H1 (cell line): Measurements from ENCODE around the gene GMPR. TPM values are rescaled to one million over a fixed set of nuclear protein-coding genes. Genes with fewer than 3 reads are reported as not detected.

Experiments used
- CTCF ChIA-PET: fragments of 300-600 bp; sonication (Branson Sonifier 250); formaldehyde crosslinking; loops from one replicate; lab custom pipeline; 2021; ENCODE audit not compliant: partially characterized antibody; lab: Charles Lee
- POLR2A ChIA-PET: fragments of 300-600 bp; sonication (Branson Sonifier 250); formaldehyde crosslinking; loops from one replicate; lab custom pipeline; 2021; ENCODE audit warnings: inconsistent platforms; ENCODE audit not compliant: partially characterized antibody; lab: Charles Lee
- DNase-seq, 2 experiments: peaks; one replicate each; pipeline versions ENCODE4 v3.0.0 to v3.0.0-alpha.2; 2010 to 2022; ENCODE audit warnings: low spot score in 2 of 2, low read depth in 1 of 2, mixed read lengths in 1 of 2
- FAIRE-seq: peaks from 2 replicates; lab custom pipeline; 2011; peaks lifted over from hg19 to GRCh38; lab: Jason Lieb, UNC
- H2AFZ ChIP-seq: 2 replicates; pipeline ENCODE4 v1.8.1; 2012; ENCODE audit warnings: low read length, inconsistent platforms
- H2AK5ac ChIP-seq: 2 replicates; pipeline ENCODE4 v1.6.1; 2013; ENCODE audit warnings: low read depth, low read length
- H2BK120ac ChIP-seq: replicated peaks from 2 replicates; pipeline ENCODE3; 2013; ENCODE audit warnings: low read depth, low read length, inconsistent platforms
- H2BK12ac ChIP-seq: 2 replicates; pipeline ENCODE4 v1.6.1; 2013; ENCODE audit warnings: low read depth, low read length
- H2BK15ac ChIP-seq: 2 replicates; pipeline ENCODE4 v1.6.1; 2013; ENCODE audit warnings: low read length
- H2BK20ac ChIP-seq: 2 replicates; pipeline ENCODE4 v1.6.1; 2013; ENCODE audit warnings: low read length
- H2BK5ac ChIP-seq: 2 replicates; pipeline ENCODE4 v1.6.1; 2013; ENCODE audit warnings: low read depth, low read length
- H3K14ac ChIP-seq: 2 replicates; pipeline ENCODE4 v1.6.1; 2013; ENCODE audit warnings: inconsistent platforms; ENCODE audit not compliant: insufficient read length
- H3K18ac ChIP-seq: 2 replicates; pipeline ENCODE4 v1.6.1; 2013; ENCODE audit warnings: low read length; ENCODE audit errors: extremely low read depth
- H3K23ac ChIP-seq: 2 replicates; pipeline ENCODE4 v1.6.1; 2013; ENCODE audit warnings: inconsistent platforms; ENCODE audit not compliant: insufficient read length
- H3K23me2 ChIP-seq: 2 replicates; pipeline ENCODE4 v1.6.1; 2013; ENCODE audit warnings: low read depth, low read length
- H3K27ac ChIP-seq: 2 replicates; pipeline ENCODE4 v1.6.1; 2011; ENCODE audit warnings: low read depth, low read length, inconsistent platforms
- H3K27me3 ChIP-seq, 4 experiments: replicated peaks in 1 of 4; 1 replicate in 1 of 4; 2 replicates in 3 of 4; pipeline versions ENCODE4 v1.6.1 to v1.8.1; 2011 to 2013; ENCODE audit warnings: low read length in 3 of 4, mild to moderate bottlenecking in 3 of 4, inconsistent platforms in 2 of 4, mixed read lengths in 2 of 4, moderate library complexity in 1 of 4; ENCODE audit not compliant: control insufficient read depth in 3 of 4, insufficient read depth in 3 of 4; ENCODE audit errors: extremely low read depth in 1 of 4
- H3K36me3 ChIP-seq, 4 experiments: 2 replicates each; pipeline versions ENCODE4 v1.6.1 to v1.8.1; 2011 to 2013; ENCODE audit warnings: mild to moderate bottlenecking in 4 of 4, low read length in 3 of 4, moderate library complexity in 2 of 4, control low read depth in 1 of 4, inconsistent platforms in 1 of 4; ENCODE audit not compliant: insufficient read depth in 4 of 4, control insufficient read depth in 2 of 4
- H3K4ac ChIP-seq: replicated peaks from 2 replicates; pipeline ENCODE3; 2013; ENCODE audit warnings: low read length, low read depth, mixed read lengths, inconsistent platforms; ENCODE audit not compliant: insufficient read length
- H3K4me1 ChIP-seq, 4 experiments: replicated peaks in 1 of 4; 1 replicate in 1 of 4; 2 replicates in 3 of 4; pipeline versions ENCODE4 v1.6.1 to v1.8.1; 2011 to 2013; ENCODE audit warnings: low read length in 3 of 4, inconsistent platforms in 2 of 4, mixed read lengths in 1 of 4; ENCODE audit not compliant: insufficient read depth in 4 of 4, control insufficient read depth in 3 of 4
- H3K4me2 ChIP-seq, 2 experiments: 2 replicates each; pipeline versions ENCODE4 v1.6.1 to v1.8.1; 2011 to 2013; ENCODE audit warnings: low read depth in 2 of 2, low read length in 2 of 2, control low read depth in 1 of 2, inconsistent platforms in 1 of 2, mild to moderate bottlenecking in 1 of 2; ENCODE audit not compliant: insufficient read depth in 1 of 2
- H3K4me3 ChIP-seq, 4 experiments: fragments of 200-600, 300-600 bp in 1 of 4; sonication (generic), shearing (Covaris generic), sonication (Bioruptor Twin) in 1 of 4; 2 replicates each; pipeline versions ENCODE4 v1.5.1 to v1.8.1; 2011 to 2016; ENCODE audit warnings: low read length in 4 of 4, low read depth in 3 of 4, control low read depth in 2 of 4, inconsistent platforms in 2 of 4, mild to moderate bottlenecking in 2 of 4, mixed read lengths in 1 of 4, moderate library complexity in 1 of 4; ENCODE audit not compliant: insufficient read depth in 2 of 4; ENCODE audit errors: extremely low read depth in 1 of 4
- H3K56ac ChIP-seq: replicated peaks from 2 replicates; pipeline ENCODE3; 2013; ENCODE audit warnings: low read depth, mild to moderate bottlenecking, mixed read lengths, low read length, inconsistent platforms; ENCODE audit not compliant: insufficient read length
- H3K79me1 ChIP-seq: 2 replicates; pipeline ENCODE4 v1.6.1; 2013; ENCODE audit warnings: low read depth, low read length, control low read depth
- H3K79me2 ChIP-seq, 2 experiments: 2 replicates each; pipeline versions ENCODE4 v1.6.1 to v1.8.1; 2012 to 2013; ENCODE audit warnings: low read length in 2 of 2, mild to moderate bottlenecking in 2 of 2, inconsistent platforms in 1 of 2; ENCODE audit not compliant: insufficient read depth in 2 of 2, control insufficient read depth in 1 of 2
- H3K9ac ChIP-seq, 4 experiments: replicated peaks in 1 of 4; 1 replicate in 1 of 4; 2 replicates in 3 of 4; pipeline versions ENCODE4 v1.6.1 to v1.8.1; 2011 to 2013; ENCODE audit warnings: low read depth in 3 of 4, low read length in 3 of 4, control low read depth in 2 of 4, mild to moderate bottlenecking in 2 of 4, moderate library complexity in 2 of 4, inconsistent platforms in 1 of 4; ENCODE audit errors: extremely low read depth in 1 of 4
- H3K9me3 ChIP-seq, 2 experiments: 2 replicates each; pipeline versions ENCODE4 v1.6.1 to v1.8.1; 2012 to 2013; ENCODE audit warnings: mild to moderate bottlenecking in 2 of 2, moderate library complexity in 2 of 2, control low read depth in 1 of 2, inconsistent platforms in 1 of 2, low read depth in 1 of 2, low read length in 1 of 2, mixed read lengths in 1 of 2; ENCODE audit not compliant: insufficient read depth in 2 of 2
- H4K20me1 ChIP-seq, 2 experiments: replicated peaks in 1 of 2; 2 replicates each; pipeline versions ENCODE3 to v1.8.1; 2011 to 2013; ENCODE audit warnings: inconsistent platforms in 2 of 2, low read length in 2 of 2, mild to moderate bottlenecking in 1 of 2; ENCODE audit not compliant: insufficient read depth in 2 of 2, control insufficient read depth in 1 of 2
- H4K5ac ChIP-seq: 2 replicates; pipeline ENCODE4 v1.6.1; 2013; ENCODE audit warnings: low read length, low read depth, mixed read lengths, inconsistent platforms; ENCODE audit not compliant: insufficient read length
- H4K8ac ChIP-seq: 2 replicates; pipeline ENCODE4 v1.8.0; 2013; ENCODE audit warnings: mild to moderate bottlenecking, moderate library complexity, low read length, inconsistent platforms; ENCODE audit not compliant: insufficient read depth; ENCODE audit errors: extremely low read depth
- H4K91ac ChIP-seq: replicated peaks from 2 replicates; pipeline ENCODE3; 2013; ENCODE audit warnings: low read length, mixed read lengths, inconsistent platforms; ENCODE audit not compliant: insufficient read length
- BACH1 ChIP-seq: IDR thresholded peaks from 2 replicates; pipeline ENCODE4 v1.6.1; 2012; ENCODE audit warnings: low read length, improper control_type of control experiment
- EZH2 ChIP-seq: fragments of 200-600 bp; sonication (generic); IDR thresholded peaks from 2 replicates; pipeline ENCODE4 v1.7.1; 2012; ENCODE audit warnings: low read depth, mild to moderate bottlenecking, moderate library complexity, low read length, inconsistent platforms; ENCODE audit not compliant: severe bottlenecking
- YY1 ChIP-seq: IDR thresholded peaks from 2 replicates; pipeline ENCODE4 v1.6.1; 2011; ENCODE audit warnings: low read depth, mild to moderate bottlenecking, low read length
- WGBS, 2 experiments: shearing (Covaris generic) in 1 of 2; methylation state at CpG; one replicate each; pipeline versions ENCODE4 v1.1.6 to v1.1.7; 2013 to 2015; ENCODE audit warnings: low lambda C conversion rate in 2 of 2, mixed read lengths in 2 of 2, inconsistent platforms in 1 of 2, low coverage in 1 of 2, missing lambda C conversion rate in 1 of 2; ENCODE audit not compliant: insufficient replicate concordance in 2 of 2, insufficient coverage in 1 of 2, insufficient read length in 1 of 2; ENCODE audit errors: extremely low coverage in 1 of 2, missing lambda C conversion rate in 1 of 2; 5-methylcytosine and 5-hydroxymethylcytosine counted together
- polyA plus RNA-seq, 7 experiments: library from polyadenylated mRNA; depleted of rRNA in 3 of 7; stranded (reverse) in 5 of 7; unstranded in 2 of 7; fragments of >200 nt in 5 of 7; fragments of 200-250 nt in 2 of 7; gene quantifications; 1 replicate in 5 of 7; 2 replicates in 1 of 7; 4 replicates in 1 of 7; pipeline versions ENCODE4 v1.2.1 to v1.2.3, GENCODE V29; 2011 to 2013; ENCODE audit warnings: missing spikeins in 2 of 7, mixed read lengths in 2 of 7
- total RNA-seq: library from RNA; stranded (reverse); fragmentation: NEBNext Ultra II Directional; extraction: Animal tissue kit (Norgen Biotek cat#: 25700); gene quantifications from 2 replicates; pipeline ENCODE4 v1.2.1, GENCODE V29; 2021

The GMPR gene
- total and polyA plus RNA-seq, 2 of the 8 experiments (the other 6 are each of a cell fraction or from before 2014, with no cell fraction given), result 0.99 to 1.2 TPM

DNA sequence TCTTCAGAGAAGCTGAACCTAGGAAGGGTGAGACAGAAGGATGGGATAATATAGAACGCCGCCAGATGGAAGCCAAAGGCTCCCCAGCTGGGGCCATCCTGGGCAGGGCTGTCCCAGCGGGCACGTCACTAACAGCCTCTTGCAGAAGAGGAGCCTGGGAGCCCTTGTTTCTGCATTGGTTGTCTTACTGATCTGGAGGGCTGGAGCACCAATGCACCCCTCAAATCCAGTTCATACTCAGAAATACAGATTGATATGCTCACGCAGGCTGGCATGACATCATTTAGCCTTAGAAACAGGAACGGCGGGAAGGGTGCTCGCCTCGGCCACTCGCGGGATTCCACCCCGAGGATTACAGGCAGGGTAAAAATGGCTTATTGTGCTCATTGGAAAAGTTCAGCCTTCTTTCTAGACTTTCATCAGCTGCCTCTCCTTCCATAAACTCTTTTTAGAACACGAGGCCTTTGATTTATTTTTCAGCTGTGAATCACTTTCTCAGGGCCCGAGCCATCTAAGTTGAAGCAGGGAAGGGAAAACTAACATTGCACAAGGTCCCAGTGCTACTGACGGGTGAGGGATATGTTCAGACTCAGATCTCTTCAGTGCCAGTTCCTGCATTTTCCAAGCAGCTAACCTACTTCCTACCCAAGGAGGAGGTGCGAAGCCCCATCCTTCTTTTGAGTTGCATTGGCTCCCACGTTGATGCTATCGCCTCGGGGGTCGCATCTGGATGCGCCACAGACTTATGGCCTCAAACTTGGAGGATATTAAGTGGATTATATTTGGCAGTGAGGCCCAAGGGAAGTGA is 82.3 kb downstream of the GMPR start:
- Histone ChIP-seq H2BK15ac (no peak overlapping the region), H3K4me3 (no peak overlapping the region), H3K56ac (no peak overlapping the region), H4K20me1 (no peaks in the 10 kb centered on the region), H2BK12ac (peak overlapping the region; percentile 3; the same call in 1 of the 2 replicates), H4K91ac (no peak overlapping the region), H4K8ac (no peak overlapping the region), H3K4ac (no peak overlapping the region), H3K23ac (no peak overlapping the region), H3K23me2 (no peaks in the 10 kb centered on the region; the same call in 1 of the 2 replicates), H3K4me2 (no peak overlapping the region), H2BK5ac (no peak overlapping the region), H2BK120ac (no peak overlapping the region), H3K79me1 (no peaks in the 10 kb centered on the region; the same call in 1 of the 2 replicates), H2AFZ (no peak overlapping the region), H2BK20ac (no peak overlapping the region), H3K27me3 (no peaks in the 10 kb centered on the region), H3K18ac (no peak overlapping the region), H3K14ac (no peak overlapping the region), H3K9ac (no peak overlapping the region), H3K36me3 (no peaks in the 10 kb centered on the region), H3K4me1 (peaks cover 6 to 14% (median 12%) of the 10 kb centered on the region in 4 experiments), H3K27ac (no peak overlapping the region), H3K9me3 (no peaks in the 10 kb centered on the region), H3K79me2 (no peaks in the 10 kb centered on the region), H2AK5ac (no peak overlapping the region), H4K5ac (no peak overlapping the region)
- CTCF ChIA-PET, result interaction anchor here (1.0 to 2.9 kb wide), 4 partner anchors 10 to 44 kb away, joined by 4 to 10 read pairs (median 10); no protein-coding TSS in a partner anchor
- WGBS, 2 experiments, result 93% methylated on average over 21 of the region's 21 CpGs; no CpG with 5 or more reads in 1 of the 2 experiments
- DNase-seq, result no peak
- no peak for FAIRE-seq
- POLR2A ChIA-PET, result no interaction called here
- TF ChIP-seq BACH1, result no peak
- no peak for TF ChIP-seq YY1
- TF ChIP-seq EZH2, result no peak
- TF ChIP-seq, all 59 proteins: peak for 0
